GM23338 (cell line): ENCODE data around the gene TLR3. TPM values are rescaled to one million over a fixed set of nuclear protein-coding genes. Genes with fewer than 3 reads are reported as not detected.

Experiments used
- ATAC-seq: fragments of 200-7000 bp; cut with Tn5 transposase; 3 replicates; pipeline ENCODE4 v1.9.1; 2020
- DNase-seq: peaks from one replicate; pipeline ENCODE4 v3.0.0-alpha.2; 2015; ENCODE audit warnings: low spot score
- H2AFZ ChIP-seq: fragments of 200-600 bp; sonication (generic); 2 replicates; pipeline ENCODE4 v1.8.0; 2016; ENCODE audit warnings: antibody characterized with exemption, mild to moderate bottlenecking, moderate library complexity
- H3F3A ChIP-seq: fragments of 200-600 bp; sonication (generic); replicated peaks from 2 replicates; pipeline ENCODE4 v1.8.0; 2017; ENCODE audit warnings: antibody characterized with exemption, mixed run types, low read depth
- H3K27ac ChIP-seq: fragments of 200-600 bp; sonication (generic); 2 replicates; pipeline ENCODE4 v1.6.1; 2016; ENCODE audit warnings: low read depth
- H3K27me3 ChIP-seq: fragments of 200-600 bp; sonication (generic); 2 replicates; pipeline ENCODE4 v1.8.0; 2016; ENCODE audit warnings: mild to moderate bottlenecking, mixed run types, moderate library complexity; ENCODE audit not compliant: insufficient read depth
- H3K36me3 ChIP-seq: fragments of 200-600 bp; sonication (generic); 2 replicates; pipeline ENCODE4 v1.8.0; 2016; ENCODE audit warnings: mild to moderate bottlenecking; ENCODE audit not compliant: insufficient read depth
- H3K4me1 ChIP-seq: fragments of 200-600 bp; sonication (generic); 2 replicates; pipeline ENCODE4 v1.8.0; 2016; ENCODE audit warnings: mild to moderate bottlenecking, moderate library complexity; ENCODE audit not compliant: insufficient read depth
- H3K4me2 ChIP-seq: fragments of 200-600 bp; sonication (generic); 2 replicates; pipeline ENCODE4 v1.7.1; 2017; ENCODE audit warnings: mixed run types
- H3K4me3 ChIP-seq: fragments of 200-600 bp; sonication (generic); 2 replicates; pipeline ENCODE4 v1.6.1; 2016; ENCODE audit warnings: mixed run types
- H3K79me2 ChIP-seq: fragments of 200-600 bp; sonication (generic); replicated peaks from 2 replicates; pipeline ENCODE4 v1.8.0; 2017; ENCODE audit warnings: mild to moderate bottlenecking; ENCODE audit not compliant: insufficient read depth
- H3K9me2 ChIP-seq: fragments of 200-600 bp; sonication (generic); 2 replicates; pipeline ENCODE4 v1.8.0; 2017; ENCODE audit not compliant: insufficient read depth
- H4K20me1 ChIP-seq: fragments of 200-600 bp; sonication (generic); replicated peaks from 2 replicates; pipeline ENCODE4 v1.8.0; 2017; ENCODE audit warnings: mild to moderate bottlenecking; ENCODE audit not compliant: insufficient read depth
- H3K27ac Mint-ChIP-seq: 2 replicates; pipeline ENCODE4 v1.8.0; 2020; ENCODE audit warnings: inconsistent platforms, mild to moderate bottlenecking, moderate library complexity, mixed read lengths
- H3K27me3 Mint-ChIP-seq: 3 replicates; pipeline ENCODE4 v1.8.0; 2022; ENCODE audit warnings: low read depth, mild to moderate bottlenecking, moderate library complexity, mixed read lengths, inconsistent platforms; ENCODE audit not compliant: insufficient read depth, poor library complexity
- H3K36me3 Mint-ChIP-seq: 3 replicates; pipeline ENCODE4 v1.8.0; 2021; ENCODE audit warnings: low read depth, mild to moderate bottlenecking, inconsistent platforms, moderate library complexity, mixed read lengths
- H3K4me1 Mint-ChIP-seq: 3 replicates; pipeline ENCODE4 v1.8.0; 2020; ENCODE audit warnings: mild to moderate bottlenecking, inconsistent platforms, mixed read lengths
- H3K4me3 Mint-ChIP-seq: 3 replicates; pipeline ENCODE4 v1.8.0; 2021; ENCODE audit warnings: moderate library complexity, mild to moderate bottlenecking, inconsistent platforms, mixed read lengths
- H3K9me3 Mint-ChIP-seq: 3 replicates; pipeline ENCODE4 v1.8.0; 2020; ENCODE audit warnings: moderate library complexity, mild to moderate bottlenecking, inconsistent platforms, mixed read lengths
- CREB1 ChIP-seq: fragments of 250-450 bp; sonication (Bioruptor Pico); IDR thresholded peaks from 2 replicates; pipeline ENCODE4 v1.5.0; 2020; ENCODE audit warnings: low read depth, mild to moderate bottlenecking, moderate library complexity
- EZH2 ChIP-seq: fragments of 200-600 bp; sonication (generic); IDR thresholded peaks from one replicate; pipeline ENCODE4 v1.8.0; 2017; ENCODE audit warnings: antibody characterized with exemption, mild to moderate bottlenecking, low read depth; ENCODE audit not compliant: unreplicated experiment
- EZH2phosphoT487 ChIP-seq: fragments of 200-600 bp; sonication (generic); IDR thresholded peaks from one replicate; pipeline ENCODE4 v1.8.1; 2018; ENCODE audit warnings: antibody characterized with exemption; ENCODE audit not compliant: unreplicated experiment
- JUNB ChIP-seq: IDR thresholded peaks from one replicate; pipeline ENCODE4 v1.6.1; 2016; ENCODE audit warnings: antibody characterized with exemption; ENCODE audit not compliant: unreplicated experiment
- NANOG ChIP-seq: IDR thresholded peaks from 2 replicates; pipeline ENCODE4 v1.6.1; 2016; ENCODE audit warnings: antibody characterized with exemption, borderline replicate concordance
- POLR2AphosphoS5 ChIP-seq: IDR thresholded peaks from 2 replicates; pipeline ENCODE4 v1.6.1; 2016; ENCODE audit warnings: antibody characterized with exemption, low read depth
- STAT1 ChIP-seq: IDR thresholded peaks from one replicate; pipeline ENCODE4 v1.6.1; 2016; ENCODE audit warnings: antibody characterized with exemption; ENCODE audit not compliant: unreplicated experiment
- ZNF114 ChIP-seq: fragments of 250-450 bp; sonication (Bioruptor Pico); IDR thresholded peaks from 2 replicates; pipeline ENCODE4 v1.5.0; 2020; ENCODE audit warnings: mild to moderate bottlenecking, moderate library complexity
- ZNF331 ChIP-seq: fragments of 250-450 bp; sonication (Bioruptor Pico); IDR thresholded peaks from 2 replicates; pipeline ENCODE4 v1.5.0; 2020; ENCODE audit warnings: low read depth, mild to moderate bottlenecking, moderate library complexity
- long read RNA-seq: library from polyadenylated mRNA; unstranded; transcript quantifications from one replicate; pipeline ENCODE4 v2.0.0, GENCODE V29; 2020; ENCODE audit not compliant: unreplicated experiment
- polyA plus RNA-seq: library from polyadenylated mRNA; unstranded; fragments of >200 nt; fragmentation: Nextera tagmentation; extraction: Ambion mirVana; gene quantifications from 2 replicates; pipeline ENCODE4 v1.2.1, GENCODE V29; 2016
- total RNA-seq: library from RNA; depleted of rRNA; stranded (reverse); fragments of >200 nt; shearing (Covaris generic); gene quantifications from 2 replicates; pipeline ENCODE4 v1.2.3, GENCODE V29; 2014; rRNA removed
- TF ChIP-seq, protein P1 (sequence below), 2 experiments: fragments of 200-600 bp in 1 of 2; sonication (generic) in 1 of 2; conservative IDR thresholded peaks; 2 replicates each; pipeline versions ENCODE4 v1.5.1 to v1.6.1; 2016 to 2017; ENCODE audit warnings: antibody characterized with exemption in 2 of 2, low read depth in 2 of 2, mild to moderate bottlenecking in 2 of 2, moderate library complexity in 1 of 2
- TF ChIP-seq, protein P2 (sequence below): IDR thresholded peaks from one replicate; pipeline ENCODE4 v1.6.1; 2018; ENCODE audit warnings: antibody characterized with exemption; ENCODE audit not compliant: unreplicated experiment
- TF ChIP-seq, protein P3 (sequence below): fragments of 250-450 bp; sonication (Bioruptor Pico); IDR thresholded peaks from 2 replicates; pipeline ENCODE4 v1.5.0; 2020; ENCODE audit warnings: mild to moderate bottlenecking, moderate library complexity
- TF ChIP-seq, protein P4 (sequence below): IDR thresholded peaks from 2 replicates; pipeline ENCODE4 v1.6.1; 2016; ENCODE audit warnings: antibody characterized with exemption

Gene TLR3
- total RNA-seq (0.27 and 0.38 TPM in 2 replicates), polyA plus RNA-seq (0.32 and 0.33 TPM in 2 replicates)
- long read RNA-seq, partial matches to known transcripts: 0 of 1 reads
- long read RNA-seq, other reads (novel, unspliced or antisense): 1 of 1 reads

DNA sequence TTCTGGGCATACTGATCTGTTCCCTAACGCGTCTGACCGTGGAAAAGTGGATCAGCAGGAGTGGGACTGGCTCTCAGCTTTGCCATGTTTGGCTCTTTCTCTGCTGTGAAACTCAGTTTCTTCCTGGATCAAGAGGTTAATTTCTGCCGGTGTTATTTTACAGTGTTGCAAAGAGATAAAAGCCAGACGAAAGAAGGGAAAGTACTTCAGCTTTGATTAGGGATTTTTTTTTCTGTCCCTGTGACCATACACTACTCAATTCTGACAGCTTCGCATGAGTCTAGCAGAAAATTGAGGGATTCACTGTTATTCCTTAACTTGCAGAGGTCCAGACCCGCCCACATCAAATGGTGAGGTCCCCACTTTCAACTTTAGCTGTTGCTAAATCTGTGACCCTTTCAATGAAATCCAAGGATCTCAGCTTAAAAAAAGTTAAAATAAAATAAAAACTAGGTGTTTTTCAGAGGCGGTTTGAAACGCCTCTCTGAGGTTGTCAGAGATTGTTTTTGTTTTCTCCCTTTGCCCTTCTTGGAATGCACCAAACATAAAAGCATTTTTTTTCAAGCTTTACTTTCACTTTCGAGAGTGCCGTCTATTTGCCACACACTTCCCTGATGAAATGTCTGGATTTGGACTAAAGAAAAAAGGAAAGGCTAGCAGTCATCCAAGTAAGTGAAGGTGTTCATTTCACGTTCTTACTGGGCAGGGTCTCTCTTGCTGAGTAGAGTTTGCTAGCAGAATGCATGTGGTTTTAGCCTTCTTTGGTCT is at the start of gene TLR3:
Gene TLR3 (plus strand): TSS at position 576 of the 768 bp plus-strand sequence. CDS start 7,464 bp downstream, outside the sequence.
- no peak for DNase-seq
- Mint-ChIP-seq H3K9me3 (no peaks in the 10 kb centered on the region), H3K4me3 (no peak within 1 kb of the TSS), H3K4me1 (peaks cover 10% of the 10 kb centered on the region), H3K27me3 (peaks cover 2% of the 10 kb centered on the region), H3K27ac (no peak within 1 kb of the TSS; the same call in 1 of the 2 replicates), H3K36me3 (no peaks in the 10 kb centered on the region)
- Histone ChIP-seq H3K4me2 (0 out of 2 replicates have a peak within 1 kb of the TSS, but pooled peaks have one; percentile 29), H3K4me3 (no peak within 1 kb of the TSS), H3K27ac (no peak within 1 kb of the TSS), H3K27me3 (no peaks in the 10 kb centered on the region), H3K4me1 (peaks cover 9% of the 10 kb centered on the region; the same call in 1 of the 2 replicates), H3K9me2 (no peaks in the 10 kb centered on the region), H3F3A (no peaks in the 10 kb centered on the region), H3K79me2 (no peaks in the 10 kb centered on the region), H4K20me1 (no peaks in the 10 kb centered on the region), H2AFZ (peak within 1 kb of the TSS; percentile 82; the same call in 1 of the 2 replicates), H3K36me3 (no peaks in the 10 kb centered on the region)
- no peak for TF ChIP-seq ZNF331 (CRISPR knock-in tag)
- no peak for TF ChIP-seq POLR2AphosphoS5
- TF ChIP-seq JUNB: no peak
- TF ChIP-seq, protein P1, sequence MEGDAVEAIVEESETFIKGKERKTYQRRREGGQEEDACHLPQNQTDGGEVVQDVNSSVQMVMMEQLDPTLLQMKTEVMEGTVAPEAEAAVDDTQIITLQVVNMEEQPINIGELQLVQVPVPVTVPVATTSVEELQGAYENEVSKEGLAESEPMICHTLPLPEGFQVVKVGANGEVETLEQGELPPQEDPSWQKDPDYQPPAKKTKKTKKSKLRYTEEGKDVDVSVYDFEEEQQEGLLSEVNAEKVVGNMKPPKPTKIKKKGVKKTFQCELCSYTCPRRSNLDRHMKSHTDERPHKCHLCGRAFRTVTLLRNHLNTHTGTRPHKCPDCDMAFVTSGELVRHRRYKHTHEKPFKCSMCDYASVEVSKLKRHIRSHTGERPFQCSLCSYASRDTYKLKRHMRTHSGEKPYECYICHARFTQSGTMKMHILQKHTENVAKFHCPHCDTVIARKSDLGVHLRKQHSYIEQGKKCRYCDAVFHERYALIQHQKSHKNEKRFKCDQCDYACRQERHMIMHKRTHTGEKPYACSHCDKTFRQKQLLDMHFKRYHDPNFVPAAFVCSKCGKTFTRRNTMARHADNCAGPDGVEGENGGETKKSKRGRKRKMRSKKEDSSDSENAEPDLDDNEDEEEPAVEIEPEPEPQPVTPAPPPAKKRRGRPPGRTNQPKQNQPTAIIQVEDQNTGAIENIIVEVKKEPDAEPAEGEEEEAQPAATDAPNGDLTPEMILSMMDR (conservative IDR thresholded peaks at IDR 0.05; ENCODE audit: low read depth in 2 of 2): no peak
- no peak for TF ChIP-seq CREB1 (CRISPR knock-in tag)
- no peak for TF ChIP-seq EZH2
- no peak for TF ChIP-seq STAT1
- TF ChIP-seq, protein P2, sequence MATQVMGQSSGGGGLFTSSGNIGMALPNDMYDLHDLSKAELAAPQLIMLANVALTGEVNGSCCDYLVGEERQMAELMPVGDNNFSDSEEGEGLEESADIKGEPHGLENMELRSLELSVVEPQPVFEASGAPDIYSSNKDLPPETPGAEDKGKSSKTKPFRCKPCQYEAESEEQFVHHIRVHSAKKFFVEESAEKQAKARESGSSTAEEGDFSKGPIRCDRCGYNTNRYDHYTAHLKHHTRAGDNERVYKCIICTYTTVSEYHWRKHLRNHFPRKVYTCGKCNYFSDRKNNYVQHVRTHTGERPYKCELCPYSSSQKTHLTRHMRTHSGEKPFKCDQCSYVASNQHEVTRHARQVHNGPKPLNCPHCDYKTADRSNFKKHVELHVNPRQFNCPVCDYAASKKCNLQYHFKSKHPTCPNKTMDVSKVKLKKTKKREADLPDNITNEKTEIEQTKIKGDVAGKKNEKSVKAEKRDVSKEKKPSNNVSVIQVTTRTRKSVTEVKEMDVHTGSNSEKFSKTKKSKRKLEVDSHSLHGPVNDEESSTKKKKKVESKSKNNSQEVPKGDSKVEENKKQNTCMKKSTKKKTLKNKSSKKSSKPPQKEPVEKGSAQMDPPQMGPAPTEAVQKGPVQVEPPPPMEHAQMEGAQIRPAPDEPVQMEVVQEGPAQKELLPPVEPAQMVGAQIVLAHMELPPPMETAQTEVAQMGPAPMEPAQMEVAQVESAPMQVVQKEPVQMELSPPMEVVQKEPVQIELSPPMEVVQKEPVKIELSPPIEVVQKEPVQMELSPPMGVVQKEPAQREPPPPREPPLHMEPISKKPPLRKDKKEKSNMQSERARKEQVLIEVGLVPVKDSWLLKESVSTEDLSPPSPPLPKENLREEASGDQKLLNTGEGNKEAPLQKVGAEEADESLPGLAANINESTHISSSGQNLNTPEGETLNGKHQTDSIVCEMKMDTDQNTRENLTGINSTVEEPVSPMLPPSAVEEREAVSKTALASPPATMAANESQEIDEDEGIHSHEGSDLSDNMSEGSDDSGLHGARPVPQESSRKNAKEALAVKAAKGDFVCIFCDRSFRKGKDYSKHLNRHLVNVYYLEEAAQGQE: no peak
- TF ChIP-seq, protein P3, sequence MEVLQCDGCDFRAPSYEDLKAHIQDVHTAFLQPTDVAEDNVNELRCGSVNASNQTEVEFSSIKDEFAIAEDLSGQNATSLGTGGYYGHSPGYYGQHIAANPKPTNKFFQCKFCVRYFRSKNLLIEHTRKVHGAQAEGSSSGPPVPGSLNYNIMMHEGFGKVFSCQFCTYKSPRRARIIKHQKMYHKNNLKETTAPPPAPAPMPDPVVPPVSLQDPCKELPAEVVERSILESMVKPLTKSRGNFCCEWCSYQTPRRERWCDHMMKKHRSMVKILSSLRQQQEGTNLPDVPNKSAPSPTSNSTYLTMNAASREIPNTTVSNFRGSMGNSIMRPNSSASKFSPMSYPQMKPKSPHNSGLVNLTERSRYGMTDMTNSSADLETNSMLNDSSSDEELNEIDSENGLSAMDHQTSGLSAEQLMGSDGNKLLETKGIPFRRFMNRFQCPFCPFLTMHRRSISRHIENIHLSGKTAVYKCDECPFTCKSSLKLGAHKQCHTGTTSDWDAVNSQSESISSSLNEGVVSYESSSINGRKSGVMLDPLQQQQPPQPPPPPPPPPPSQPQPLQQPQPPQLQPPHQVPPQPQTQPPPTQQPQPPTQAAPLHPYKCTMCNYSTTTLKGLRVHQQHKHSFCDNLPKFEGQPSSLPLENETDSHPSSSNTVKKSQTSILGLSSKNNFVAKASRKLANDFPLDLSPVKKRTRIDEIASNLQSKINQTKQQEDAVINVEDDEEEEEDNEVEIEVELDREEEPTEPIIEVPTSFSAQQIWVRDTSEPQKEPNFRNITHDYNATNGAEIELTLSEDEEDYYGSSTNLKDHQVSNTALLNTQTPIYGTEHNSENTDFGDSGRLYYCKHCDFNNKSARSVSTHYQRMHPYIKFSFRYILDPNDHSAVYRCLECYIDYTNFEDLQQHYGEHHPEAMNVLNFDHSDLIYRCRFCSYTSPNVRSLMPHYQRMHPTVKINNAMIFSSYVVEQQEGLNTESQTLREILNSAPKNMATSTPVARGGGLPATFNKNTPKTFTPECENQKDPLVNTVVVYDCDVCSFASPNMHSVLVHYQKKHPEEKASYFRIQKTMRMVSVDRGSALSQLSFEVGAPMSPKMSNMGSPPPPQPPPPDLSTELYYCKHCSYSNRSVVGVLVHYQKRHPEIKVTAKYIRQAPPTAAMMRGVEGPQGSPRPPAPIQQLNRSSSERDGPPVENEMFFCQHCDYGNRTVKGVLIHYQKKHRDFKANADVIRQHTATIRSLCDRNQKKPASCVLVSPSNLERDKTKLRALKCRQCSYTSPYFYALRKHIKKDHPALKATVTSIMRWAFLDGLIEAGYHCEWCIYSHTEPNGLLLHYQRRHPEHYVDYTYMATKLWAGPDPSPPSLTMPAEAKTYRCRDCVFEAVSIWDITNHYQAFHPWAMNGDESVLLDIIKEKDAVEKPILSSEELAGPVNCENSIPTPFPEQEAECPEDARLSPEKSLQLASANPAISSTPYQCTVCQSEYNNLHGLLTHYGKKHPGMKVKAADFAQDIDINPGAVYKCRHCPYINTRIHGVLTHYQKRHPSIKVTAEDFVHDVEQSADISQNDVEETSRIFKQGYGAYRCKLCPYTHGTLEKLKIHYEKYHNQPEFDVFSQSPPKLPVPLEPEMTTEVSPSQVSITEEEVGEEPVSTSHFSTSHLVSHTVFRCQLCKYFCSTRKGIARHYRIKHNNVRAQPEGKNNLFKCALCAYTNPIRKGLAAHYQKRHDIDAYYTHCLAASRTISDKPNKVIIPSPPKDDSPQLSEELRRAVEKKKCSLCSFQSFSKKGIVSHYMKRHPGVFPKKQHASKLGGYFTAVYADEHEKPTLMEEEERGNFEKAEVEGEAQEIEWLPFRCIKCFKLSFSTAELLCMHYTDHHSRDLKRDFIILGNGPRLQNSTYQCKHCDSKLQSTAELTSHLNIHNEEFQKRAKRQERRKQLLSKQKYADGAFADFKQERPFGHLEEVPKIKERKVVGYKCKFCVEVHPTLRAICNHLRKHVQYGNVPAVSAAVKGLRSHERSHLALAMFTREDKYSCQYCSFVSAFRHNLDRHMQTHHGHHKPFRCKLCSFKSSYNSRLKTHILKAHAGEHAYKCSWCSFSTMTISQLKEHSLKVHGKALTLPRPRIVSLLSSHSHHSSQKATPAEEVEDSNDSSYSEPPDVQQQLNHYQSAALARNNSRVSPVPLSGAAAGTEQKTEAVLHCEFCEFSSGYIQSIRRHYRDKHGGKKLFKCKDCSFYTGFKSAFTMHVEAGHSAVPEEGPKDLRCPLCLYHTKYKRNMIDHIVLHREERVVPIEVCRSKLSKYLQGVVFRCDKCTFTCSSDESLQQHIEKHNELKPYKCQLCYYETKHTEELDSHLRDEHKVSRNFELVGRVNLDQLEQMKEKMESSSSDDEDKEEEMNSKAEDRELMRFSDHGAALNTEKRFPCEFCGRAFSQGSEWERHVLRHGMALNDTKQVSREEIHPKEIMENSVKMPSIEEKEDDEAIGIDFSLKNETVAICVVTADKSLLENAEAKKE (CRISPR knock-in tag): no peak
- TF ChIP-seq, protein P4, sequence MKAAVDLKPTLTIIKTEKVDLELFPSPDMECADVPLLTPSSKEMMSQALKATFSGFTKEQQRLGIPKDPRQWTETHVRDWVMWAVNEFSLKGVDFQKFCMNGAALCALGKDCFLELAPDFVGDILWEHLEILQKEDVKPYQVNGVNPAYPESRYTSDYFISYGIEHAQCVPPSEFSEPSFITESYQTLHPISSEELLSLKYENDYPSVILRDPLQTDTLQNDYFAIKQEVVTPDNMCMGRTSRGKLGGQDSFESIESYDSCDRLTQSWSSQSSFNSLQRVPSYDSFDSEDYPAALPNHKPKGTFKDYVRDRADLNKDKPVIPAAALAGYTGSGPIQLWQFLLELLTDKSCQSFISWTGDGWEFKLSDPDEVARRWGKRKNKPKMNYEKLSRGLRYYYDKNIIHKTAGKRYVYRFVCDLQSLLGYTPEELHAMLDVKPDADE: no peak
- TF ChIP-seq EZH2phosphoT487: no peak
- TF ChIP-seq NANOG: no peak
- no peak for TF ChIP-seq ZNF114
- peak; percentile 27; the same call in 1 of the 3 replicates for ATAC-seq
